IPS-15b (cell line): ENCODE results near the gene CCSER1.

Source experiments
- H3K27me3 ChIP-seq: one replicate; pipeline ENCODE4 v1.6.1; 2013; ENCODE audit warnings: low read length; ENCODE audit not compliant: control insufficient read depth, insufficient read depth
- H3K36me3 ChIP-seq: one replicate; pipeline ENCODE4 v1.6.1; 2013; ENCODE audit warnings: low read length; ENCODE audit not compliant: control insufficient read depth, insufficient read depth
- H3K4me1 ChIP-seq: one replicate; pipeline ENCODE4 v1.6.1; 2013; ENCODE audit warnings: mild to moderate bottlenecking, low read length; ENCODE audit not compliant: control insufficient read depth, insufficient read depth
- H3K4me3 ChIP-seq: one replicate; pipeline ENCODE4 v1.5.1; 2013; ENCODE audit warnings: low read depth, low read length
- H3K9ac ChIP-seq: one replicate; pipeline ENCODE4 v1.6.1; 2013; ENCODE audit warnings: low read depth, mild to moderate bottlenecking, low read length
- H3K9me3 ChIP-seq: one replicate; pipeline ENCODE4 v1.6.1; 2013; ENCODE audit warnings: mild to moderate bottlenecking, low read length; ENCODE audit not compliant: control insufficient read depth, insufficient read depth

Gene CCSER1

GRCh38 chr4:90415116-90415515 lies 287.9 kb downstream of the CCSER1 start:
- no peaks in the 10 kb centered on the region for H3K4me1 ChIP-seq

GRCh38 chr4:90419124-90419711 lies 292.0 kb downstream of the CCSER1 start:
- Histone ChIP-seq H3K9ac (no peak overlapping the region), H3K9me3 (no peaks in the 10 kb centered on the region), H3K27me3 (no peaks in the 10 kb centered on the region), H3K4me1 (no peaks in the 10 kb centered on the region), H3K4me3 (no peak overlapping the region), H3K36me3 (no peaks in the 10 kb centered on the region)

More at GRCh38 chr4:90415116-90415515, 287.9 kb downstream of the CCSER1 start:
- Histone ChIP-seq H3K9me3 (no peaks in the 10 kb centered on the region), H3K27me3 (no peaks in the 10 kb centered on the region), H3K9ac (no peak overlapping the region), H3K4me3 (no peak overlapping the region), H3K36me3 (no peaks in the 10 kb centered on the region)

GRCh38 chr4:90421161-90421560 lies 294.0 kb downstream of the CCSER1 start:
- Histone ChIP-seq H3K4me3 (no peak overlapping the region), H3K9ac (no peak overlapping the region), H3K9me3 (no peaks in the 10 kb centered on the region), H3K27me3 (no peaks in the 10 kb centered on the region), H3K4me1 (no peaks in the 10 kb centered on the region), H3K36me3 (no peaks in the 10 kb centered on the region)

- Histone ChIP-seq H3K36me3 (no peaks in the 10 kb centered on the region), H3K9ac (no peak overlapping the region), H3K27me3 (no peaks in the 10 kb centered on the region), H3K4me1 (no peaks in the 10 kb centered on the region), H3K9me3 (no peaks in the 10 kb centered on the region), H3K4me3 (no peak overlapping the region)
Observed at GRCh38 chr4:90425893-90426292, 298.7 kb downstream of the CCSER1 start.

- no peak overlapping the region for H3K9ac ChIP-seq
- no peaks in the 10 kb centered on the region for H3K4me1 ChIP-seq
- no peaks in the 10 kb centered on the region for H3K27me3 ChIP-seq
- no peaks in the 10 kb centered on the region for H3K36me3 ChIP-seq
- H3K4me3 ChIP-seq = no peak overlapping the region
- H3K9me3 ChIP-seq = no peaks in the 10 kb centered on the region
Observed at GRCh38 chr4:90438522-90438921, 311.3 kb downstream of the CCSER1 start.

GRCh38 chr4:90441770-90442169 lies 314.6 kb downstream of the CCSER1 start:
- H3K27me3 ChIP-seq = no peaks in the 10 kb centered on the region
- H3K4me1 ChIP-seq = no peaks in the 10 kb centered on the region
- H3K36me3 ChIP-seq = no peaks in the 10 kb centered on the region
- no peak overlapping the region for H3K4me3 ChIP-seq
- no peaks in the 10 kb centered on the region for H3K9me3 ChIP-seq
- H3K9ac ChIP-seq = no peak overlapping the region

GRCh38 chr4:90442619-90443018 lies 315.4 kb downstream of the CCSER1 start:
- H3K36me3 ChIP-seq = no peaks in the 10 kb centered on the region
- no peaks in the 10 kb centered on the region for H3K9me3 ChIP-seq
- no peak overlapping the region for H3K9ac ChIP-seq
- H3K27me3 ChIP-seq = no peaks in the 10 kb centered on the region
- no peak overlapping the region for H3K4me3 ChIP-seq
- no peaks in the 10 kb centered on the region for H3K4me1 ChIP-seq

GRCh38 chr4:90443231-90443630 lies 316.0 kb downstream of the CCSER1 start:
- H3K4me1 ChIP-seq = no peaks in the 10 kb centered on the region
- no peaks in the 10 kb centered on the region for H3K36me3 ChIP-seq
- no peaks in the 10 kb centered on the region for H3K9me3 ChIP-seq
- no peak overlapping the region for H3K4me3 ChIP-seq
- H3K9ac ChIP-seq = no peak overlapping the region
- no peaks in the 10 kb centered on the region for H3K27me3 ChIP-seq

- Histone ChIP-seq H3K9ac (no peak overlapping the region), H3K4me1 (no peaks in the 10 kb centered on the region), H3K4me3 (no peak overlapping the region), H3K27me3 (no peaks in the 10 kb centered on the region), H3K9me3 (no peaks in the 10 kb centered on the region), H3K36me3 (no peaks in the 10 kb centered on the region)
Observed at GRCh38 chr4:90444904-90445303, 317.7 kb downstream of the CCSER1 start.

- no peak overlapping the region for H3K9ac ChIP-seq
- H3K36me3 ChIP-seq = no peaks in the 10 kb centered on the region
- H3K9me3 ChIP-seq = no peaks in the 10 kb centered on the region
- H3K27me3 ChIP-seq = no peaks in the 10 kb centered on the region
- H3K4me1 ChIP-seq = no peaks in the 10 kb centered on the region
- H3K4me3 ChIP-seq = no peak overlapping the region
Observed at GRCh38 chr4:90445380-90445779, 318.2 kb downstream of the CCSER1 start.

GRCh38 chr4:90449626-90450025 lies 322.4 kb downstream of the CCSER1 start:
- H3K27me3 ChIP-seq = no peaks in the 10 kb centered on the region
- H3K36me3 ChIP-seq = no peaks in the 10 kb centered on the region
- no peaks in the 10 kb centered on the region for H3K4me1 ChIP-seq
- H3K9ac ChIP-seq = no peak overlapping the region
- H3K9me3 ChIP-seq = no peaks in the 10 kb centered on the region
- H3K4me3 ChIP-seq = no peak overlapping the region

GRCh38 chr4:90456891-90457290 lies 329.7 kb downstream of the CCSER1 start:
- no peaks in the 10 kb centered on the region for H3K9me3 ChIP-seq
- no peaks in the 10 kb centered on the region for H3K4me1 ChIP-seq
- no peak overlapping the region for H3K9ac ChIP-seq
- H3K27me3 ChIP-seq = no peaks in the 10 kb centered on the region
- H3K36me3 ChIP-seq = no peaks in the 10 kb centered on the region
- no peak overlapping the region for H3K4me3 ChIP-seq
